ENCODE measurements around the gene STN1.

The STN1 gene

DNA sequence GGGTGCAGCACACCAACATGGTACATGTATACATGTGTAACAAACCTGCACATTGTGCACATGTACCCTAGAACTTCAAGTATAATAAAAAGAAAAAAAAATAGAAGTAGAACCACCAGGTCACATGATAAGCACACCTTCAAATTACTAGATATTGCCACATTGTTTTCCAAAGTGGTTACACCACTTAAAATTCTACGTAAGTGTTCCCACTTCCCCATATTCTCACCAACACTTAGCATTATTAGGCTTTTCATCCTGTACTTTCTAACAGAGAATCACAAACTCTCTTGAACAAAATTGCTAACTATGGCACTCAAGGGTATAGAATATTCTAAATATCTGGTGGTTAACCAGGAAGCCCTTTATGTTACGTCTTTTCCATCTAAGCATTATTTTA, 85.2 kb downstream of the STN1 start:
- TF ChIP-seq, protein P1, sequence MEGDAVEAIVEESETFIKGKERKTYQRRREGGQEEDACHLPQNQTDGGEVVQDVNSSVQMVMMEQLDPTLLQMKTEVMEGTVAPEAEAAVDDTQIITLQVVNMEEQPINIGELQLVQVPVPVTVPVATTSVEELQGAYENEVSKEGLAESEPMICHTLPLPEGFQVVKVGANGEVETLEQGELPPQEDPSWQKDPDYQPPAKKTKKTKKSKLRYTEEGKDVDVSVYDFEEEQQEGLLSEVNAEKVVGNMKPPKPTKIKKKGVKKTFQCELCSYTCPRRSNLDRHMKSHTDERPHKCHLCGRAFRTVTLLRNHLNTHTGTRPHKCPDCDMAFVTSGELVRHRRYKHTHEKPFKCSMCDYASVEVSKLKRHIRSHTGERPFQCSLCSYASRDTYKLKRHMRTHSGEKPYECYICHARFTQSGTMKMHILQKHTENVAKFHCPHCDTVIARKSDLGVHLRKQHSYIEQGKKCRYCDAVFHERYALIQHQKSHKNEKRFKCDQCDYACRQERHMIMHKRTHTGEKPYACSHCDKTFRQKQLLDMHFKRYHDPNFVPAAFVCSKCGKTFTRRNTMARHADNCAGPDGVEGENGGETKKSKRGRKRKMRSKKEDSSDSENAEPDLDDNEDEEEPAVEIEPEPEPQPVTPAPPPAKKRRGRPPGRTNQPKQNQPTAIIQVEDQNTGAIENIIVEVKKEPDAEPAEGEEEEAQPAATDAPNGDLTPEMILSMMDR (conservative IDR thresholded peaks at IDR 0.05): no peak
- TF ChIP-seq ZFX (IDR thresholded peaks at IDR 0.05): no peak

More for the DNA sequence above, 85.2 kb downstream of the STN1 start:
- H3K27ac ChIP-seq: no peak overlapping the region

All from C4-2B (cell line).